T-helper 1 cell treated with Interleukin-12 subunit alpha and Interleukin-12 subunit beta and Interleukin-4 antibody, amounts not matched to agents 30 μg/mL and 1 μg/mL, for 36 hours (primary cell): ENCODE data around the gene SASH1.

Experiments
- H3K27ac Mint-ChIP-seq: one replicate; pipeline ENCODE4 v1.8.0; 2021; ENCODE audit warnings: mild to moderate bottlenecking, mixed read lengths
- H3K27me3 Mint-ChIP-seq: one replicate; pipeline ENCODE4 v1.8.0; 2021; ENCODE audit warnings: low read depth, mixed read lengths
- H3K36me3 Mint-ChIP-seq: one replicate; pipeline ENCODE4 v1.8.0; 2021; ENCODE audit warnings: low read depth, mixed read lengths
- H3K4me1 Mint-ChIP-seq: one replicate; pipeline ENCODE4 v1.8.0; 2021; ENCODE audit warnings: low read depth, mixed read lengths
- H3K4me3 Mint-ChIP-seq: one replicate; pipeline ENCODE4 v1.8.0; 2021; ENCODE audit warnings: mild to moderate bottlenecking, moderate library complexity, mixed read lengths
- H3K9me3 Mint-ChIP-seq: one replicate; pipeline ENCODE4 v1.8.0; 2021; ENCODE audit warnings: mixed read lengths

SASH1 gene

GRCh38 chr6:148497717-148498116 is 155.1 kb downstream of the SASH1 start:
- Mint-ChIP-seq H3K9me3 (no peaks in the 10 kb centered on the region), H3K27ac (no peak overlapping the region), H3K36me3 (no peaks in the 10 kb centered on the region)

GRCh38 chr6:148500402-148500801 is 157.8 kb downstream of the SASH1 start:
- H3K4me3 Mint-ChIP-seq: no peak overlapping the region
- no peaks in the 10 kb centered on the region for H3K36me3 Mint-ChIP-seq
- H3K4me1 Mint-ChIP-seq: no peaks in the 10 kb centered on the region
- peaks cover 8% of the 10 kb centered on the region for H3K27me3 Mint-ChIP-seq
- no peaks in the 10 kb centered on the region for H3K9me3 Mint-ChIP-seq
- no peak overlapping the region for H3K27ac Mint-ChIP-seq

More at GRCh38 chr6:148497717-148498116, 155.1 kb downstream of the SASH1 start:
- peaks cover 8% of the 10 kb centered on the region for H3K27me3 Mint-ChIP-seq
- no peaks in the 10 kb centered on the region for H3K4me1 Mint-ChIP-seq
- no peak overlapping the region for H3K4me3 Mint-ChIP-seq

- Mint-ChIP-seq H3K36me3 (no peaks in the 10 kb centered on the region), H3K27ac (no peak overlapping the region), H3K4me1 (no peaks in the 10 kb centered on the region), H3K9me3 (no peaks in the 10 kb centered on the region), H3K27me3 (peaks cover 8% of the 10 kb centered on the region), H3K4me3 (no peak overlapping the region)
Observed at GRCh38 chr6:148501178-148501590, 158.5 kb downstream of the SASH1 start.

- H3K4me3 Mint-ChIP-seq: no peak overlapping the region
- H3K9me3 Mint-ChIP-seq: no peaks in the 10 kb centered on the region
- no peak overlapping the region for H3K27ac Mint-ChIP-seq
- H3K4me1 Mint-ChIP-seq: no peaks in the 10 kb centered on the region
- no peaks in the 10 kb centered on the region for H3K36me3 Mint-ChIP-seq
- peaks cover 12% of the 10 kb centered on the region for H3K27me3 Mint-ChIP-seq
Observed at GRCh38 chr6:148502083-148502772, 159.6 kb downstream of the SASH1 start.

- no peaks in the 10 kb centered on the region for H3K9me3 Mint-ChIP-seq
- H3K4me1 Mint-ChIP-seq: no peaks in the 10 kb centered on the region
- H3K27me3 Mint-ChIP-seq: peaks cover 16% of the 10 kb centered on the region
- H3K4me3 Mint-ChIP-seq: no peak overlapping the region
- H3K36me3 Mint-ChIP-seq: no peaks in the 10 kb centered on the region
- no peak overlapping the region for H3K27ac Mint-ChIP-seq
Observed at GRCh38 chr6:148502773-148503135, 160.1 kb downstream of the SASH1 start.

GRCh38 chr6:148503703-148504102 is 161.1 kb downstream of the SASH1 start:
- H3K27ac Mint-ChIP-seq: no peak overlapping the region
- no peaks in the 10 kb centered on the region for H3K9me3 Mint-ChIP-seq
- no peak overlapping the region for H3K4me3 Mint-ChIP-seq
- H3K4me1 Mint-ChIP-seq: no peaks in the 10 kb centered on the region
- peaks cover 23% of the 10 kb centered on the region for H3K27me3 Mint-ChIP-seq
- H3K36me3 Mint-ChIP-seq: no peaks in the 10 kb centered on the region

GRCh38 chr6:148507774-148508173 is 165.1 kb downstream of the SASH1 start:
- H3K9me3 Mint-ChIP-seq: no peaks in the 10 kb centered on the region
- peaks cover 28% of the 10 kb centered on the region for H3K27me3 Mint-ChIP-seq
- no peaks in the 10 kb centered on the region for H3K4me1 Mint-ChIP-seq
- no peak overlapping the region for H3K4me3 Mint-ChIP-seq
- no peak overlapping the region for H3K27ac Mint-ChIP-seq
- H3K36me3 Mint-ChIP-seq: no peaks in the 10 kb centered on the region

GRCh38 chr6:148508401-148509041 is 165.9 kb downstream of the SASH1 start:
- Mint-ChIP-seq H3K27me3 (peaks cover 35% of the 10 kb centered on the region), H3K27ac (no peak overlapping the region), H3K4me1 (no peaks in the 10 kb centered on the region), H3K36me3 (no peaks in the 10 kb centered on the region), H3K9me3 (no peaks in the 10 kb centered on the region), H3K4me3 (no peak overlapping the region)

- Mint-ChIP-seq H3K27ac (no peak overlapping the region), H3K36me3 (no peaks in the 10 kb centered on the region), H3K4me3 (no peak overlapping the region), H3K9me3 (no peaks in the 10 kb centered on the region), H3K4me1 (no peaks in the 10 kb centered on the region), H3K27me3 (peaks cover 38% of the 10 kb centered on the region)
Observed at GRCh38 chr6:148509119-148509799, 166.6 kb downstream of the SASH1 start.

GRCh38 chr6:148509800-148510581 is 167.4 kb downstream of the SASH1 start:
- Mint-ChIP-seq H3K27me3 (peaks cover 38% of the 10 kb centered on the region), H3K4me3 (no peak overlapping the region), H3K4me1 (no peaks in the 10 kb centered on the region), H3K9me3 (no peaks in the 10 kb centered on the region), H3K27ac (no peak overlapping the region), H3K36me3 (no peaks in the 10 kb centered on the region)

- Mint-ChIP-seq H3K27ac (no peak overlapping the region), H3K4me1 (no peaks in the 10 kb centered on the region), H3K9me3 (no peaks in the 10 kb centered on the region), H3K36me3 (no peaks in the 10 kb centered on the region), H3K27me3 (peaks cover 25% of the 10 kb centered on the region), H3K4me3 (no peak overlapping the region)
Observed at GRCh38 chr6:148513145-148514071, 170.8 kb downstream of the SASH1 start.

GRCh38 chr6:148514091-148514845 is 171.6 kb downstream of the SASH1 start:
- Mint-ChIP-seq H3K9me3 (no peaks in the 10 kb centered on the region), H3K27me3 (peaks cover 17% of the 10 kb centered on the region), H3K4me1 (no peaks in the 10 kb centered on the region), H3K4me3 (no peak overlapping the region), H3K36me3 (no peaks in the 10 kb centered on the region), H3K27ac (no peak overlapping the region)

- Mint-ChIP-seq H3K27me3 (peaks cover 10% of the 10 kb centered on the region), H3K27ac (no peak overlapping the region), H3K4me1 (no peaks in the 10 kb centered on the region), H3K36me3 (no peaks in the 10 kb centered on the region), H3K9me3 (no peaks in the 10 kb centered on the region), H3K4me3 (no peak overlapping the region)
Observed at GRCh38 chr6:148516217-148516616, 173.6 kb downstream of the SASH1 start.
